CD4-positive, alpha-beta T cell treated with Interleukin-6 at 100 ng/mL for 8 hours (primary cell): Measurements from ENCODE around the gene DNAAF1.

Source experiments
- DNase-seq: peaks from one replicate; pipeline ENCODE4 v3.0.0-alpha.2; 2020; ENCODE audit warnings: mixed read lengths, low spot score

DNAAF1 gene

GRCh38 chr16:84124257-84125073 is 20.6 kb upstream of the DNAAF1 start:
- no peak for DNase-seq

GRCh38 chr16:84131117-84131516 is 14.0 kb upstream of the DNAAF1 start:
- no peak for DNase-seq

GRCh38 chr16:84132527-84133285 is 12.4 kb upstream of the DNAAF1 start:
- DNase-seq = no peak

- no peak for DNase-seq
Observed at GRCh38 chr16:84136331-84137125, 8.6 kb upstream of the DNAAF1 start.

GRCh38 chr16:84137287-84137686 is 7.8 kb upstream of the DNAAF1 start:
- no peak for DNase-seq

GRCh38 chr16:84137769-84138357 is 7.2 kb upstream of the DNAAF1 start:
- DNase-seq = no peak

GRCh38 chr16:84138500-84138823 is 6.6 kb upstream of the DNAAF1 start:
- no peak for DNase-seq

- no peak for DNase-seq
Observed at GRCh38 chr16:84138824-84139627, 6.1 kb upstream of the DNAAF1 start.

- DNase-seq = no peak
Observed at GRCh38 chr16:84139628-84140258, 5.4 kb upstream of the DNAAF1 start.

GRCh38 chr16:84141143-84141670 is 3.9 kb upstream of the DNAAF1 start:
- no peak for DNase-seq

GRCh38 chr16:84143081-84143480 is 2.0 kb upstream of the DNAAF1 start:
- DNase-seq = no peak

- DNase-seq = no peak
Observed at GRCh38 chr16:84143784-84144199, 1.3 kb upstream of the DNAAF1 start.

GRCh38 chr16:84144209-84144858 is 774 bp upstream of the DNAAF1 start:
- peak; percentile 11 for DNase-seq

GRCh38 chr16:84150926-84151325 is 5.8 kb downstream of the DNAAF1 start:
- no peak for DNase-seq

- no peak for DNase-seq
Observed at GRCh38 chr16:84153660-84154214, 8.6 kb downstream of the DNAAF1 start.

- no peak for DNase-seq
Observed at GRCh38 chr16:84155226-84155625, 10.1 kb downstream of the DNAAF1 start.

- no peak for DNase-seq
Observed at GRCh38 chr16:84155771-84156170, 10.7 kb downstream of the DNAAF1 start.

GRCh38 chr16:84156342-84156784 is 11.3 kb downstream of the DNAAF1 start:
- no peak for DNase-seq

GRCh38 chr16:84159007-84159406 is 13.9 kb downstream of the DNAAF1 start:
- DNase-seq = no peak

GRCh38 chr16:84159800-84160199 is 14.7 kb downstream of the DNAAF1 start:
- no peak for DNase-seq
